GM11168 (cell line): ENCODE results near the gene ZMAT2.
"Not testable (repeated sequence)": the region's sequence is repeated elsewhere in the genome, so short reads cannot be mapped to it uniquely, and the experiment has no call there.

Source experiments
- in situ Hi-C: fragments of 300-500 bp; cut with MboI; formaldehyde crosslinking; loops from one replicate; pipeline ENCODE4 v1.12.0; 2022; ENCODE audit warnings: low sequenced_read_pairs; ENCODE audit not compliant: unreplicated experiment

Gene ZMAT2, protein sequence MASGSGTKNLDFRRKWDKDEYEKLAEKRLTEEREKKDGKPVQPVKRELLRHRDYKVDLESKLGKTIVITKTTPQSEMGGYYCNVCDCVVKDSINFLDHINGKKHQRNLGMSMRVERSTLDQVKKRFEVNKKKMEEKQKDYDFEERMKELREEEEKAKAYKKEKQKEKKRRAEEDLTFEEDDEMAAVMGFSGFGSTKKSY

DNA sequence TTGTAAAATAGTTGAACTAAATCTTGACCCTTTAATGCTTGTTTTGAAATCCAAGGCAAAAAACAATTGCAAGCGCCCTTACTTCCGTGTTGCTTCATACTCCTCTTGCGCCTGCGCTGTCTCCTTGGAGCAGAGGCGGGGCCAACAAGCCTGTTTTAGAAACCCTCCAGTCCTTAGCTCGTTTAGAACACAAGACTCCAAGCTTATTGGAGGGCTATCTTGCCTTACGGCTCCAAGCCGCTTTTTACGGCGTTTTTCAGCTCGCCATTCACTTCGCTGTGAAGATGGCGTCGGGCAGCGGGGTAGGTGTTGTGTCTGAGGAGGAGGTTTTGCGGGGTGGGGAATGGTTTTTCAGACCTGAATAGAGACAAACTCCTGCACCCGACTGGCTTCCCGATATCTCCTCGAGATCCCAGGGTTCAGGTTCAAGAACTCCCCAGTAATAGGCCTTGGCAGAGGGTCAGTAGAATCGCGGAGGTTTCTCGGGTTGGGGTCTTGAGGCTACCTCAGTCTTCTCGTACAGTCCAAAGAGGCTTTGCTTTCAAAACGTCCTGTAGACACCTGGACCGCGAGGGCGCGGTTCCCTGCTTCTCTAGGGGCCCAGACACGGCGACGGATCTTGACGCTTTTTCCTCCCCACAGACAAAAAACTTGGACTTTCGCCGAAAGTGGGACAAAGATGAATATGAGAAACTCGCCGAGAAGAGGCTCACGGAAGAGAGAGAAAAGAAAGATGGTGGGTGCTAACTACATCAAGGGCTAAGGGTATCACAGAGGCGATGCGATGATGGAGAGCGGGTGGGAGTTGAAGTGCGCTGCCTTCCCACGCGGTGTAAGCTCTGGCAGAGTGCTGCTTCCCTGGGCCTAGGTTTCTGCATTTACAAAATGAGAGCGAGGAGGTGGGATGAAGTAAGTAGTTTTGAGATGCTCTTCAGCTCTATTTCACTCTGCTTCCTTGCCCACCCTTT, at the start of gene ZMAT2:
TSS of gene ZMAT2 (plus strand) at position 271 of the 968 bp plus-strand sequence. CDS start at position 285, 14 bp downstream.
- in situ Hi-C loops, result no loop called here

DNA sequence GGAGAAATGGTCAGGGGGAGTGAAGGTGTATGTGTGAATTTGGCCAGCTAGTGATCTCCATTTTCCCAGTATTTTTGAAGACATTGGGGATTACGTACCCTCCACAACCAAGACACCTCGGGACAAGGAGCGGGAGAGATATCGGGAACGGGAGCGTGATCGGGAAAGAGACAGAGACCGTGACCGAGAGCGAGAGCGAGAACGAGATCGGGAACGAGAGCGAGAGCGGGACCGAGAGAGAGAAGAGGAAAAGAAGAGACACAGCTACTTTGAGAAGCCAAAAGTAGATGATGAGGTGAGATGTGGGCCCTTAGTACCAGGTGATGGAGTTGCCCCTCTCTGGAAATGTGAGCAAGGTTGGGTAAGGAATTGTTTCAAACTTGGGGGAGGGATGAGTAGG, 41.4 kb upstream of the ZMAT2 start:
- in situ Hi-C loops, result no loop called here

DNA sequence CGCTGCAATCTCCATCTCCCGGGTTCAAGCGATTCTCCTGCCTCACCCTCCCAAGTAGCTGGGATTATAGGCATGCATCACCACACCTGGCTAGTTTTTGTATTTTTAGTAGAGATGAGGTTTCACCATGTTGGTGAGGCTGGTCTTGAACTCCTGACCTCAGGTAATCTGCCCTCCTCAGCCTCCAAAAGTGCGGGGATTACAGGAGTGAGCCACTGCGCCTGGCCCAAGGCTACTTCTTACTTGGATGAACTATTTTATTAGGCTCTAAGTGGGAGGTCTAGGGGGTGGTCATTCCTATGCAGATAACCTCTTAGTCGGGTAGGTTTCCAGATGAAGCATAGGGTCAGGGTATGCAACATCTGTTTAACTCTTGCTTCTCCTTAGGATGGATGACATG, 39.9 kb upstream of the ZMAT2 start:
- in situ Hi-C loops, result not testable (repeated sequence)

DNA sequence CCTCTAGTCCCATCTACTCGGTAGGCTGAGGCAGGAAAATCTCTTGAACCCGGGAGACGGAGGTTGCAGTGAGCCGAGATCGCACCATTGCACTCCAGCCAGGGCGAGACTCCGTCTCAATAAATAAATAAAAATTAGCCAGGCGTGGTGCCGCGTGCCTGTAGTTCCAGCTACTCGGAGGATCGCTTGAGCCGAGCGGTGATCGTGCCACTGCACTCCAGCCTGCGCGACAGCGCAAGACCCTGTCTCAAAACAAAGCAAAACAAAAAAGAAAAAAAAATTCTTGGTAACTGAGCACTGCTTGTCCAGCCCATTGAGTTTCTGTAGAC, 36.3 kb upstream of the ZMAT2 start:
- in situ Hi-C loops, result no loop called here

DNA sequence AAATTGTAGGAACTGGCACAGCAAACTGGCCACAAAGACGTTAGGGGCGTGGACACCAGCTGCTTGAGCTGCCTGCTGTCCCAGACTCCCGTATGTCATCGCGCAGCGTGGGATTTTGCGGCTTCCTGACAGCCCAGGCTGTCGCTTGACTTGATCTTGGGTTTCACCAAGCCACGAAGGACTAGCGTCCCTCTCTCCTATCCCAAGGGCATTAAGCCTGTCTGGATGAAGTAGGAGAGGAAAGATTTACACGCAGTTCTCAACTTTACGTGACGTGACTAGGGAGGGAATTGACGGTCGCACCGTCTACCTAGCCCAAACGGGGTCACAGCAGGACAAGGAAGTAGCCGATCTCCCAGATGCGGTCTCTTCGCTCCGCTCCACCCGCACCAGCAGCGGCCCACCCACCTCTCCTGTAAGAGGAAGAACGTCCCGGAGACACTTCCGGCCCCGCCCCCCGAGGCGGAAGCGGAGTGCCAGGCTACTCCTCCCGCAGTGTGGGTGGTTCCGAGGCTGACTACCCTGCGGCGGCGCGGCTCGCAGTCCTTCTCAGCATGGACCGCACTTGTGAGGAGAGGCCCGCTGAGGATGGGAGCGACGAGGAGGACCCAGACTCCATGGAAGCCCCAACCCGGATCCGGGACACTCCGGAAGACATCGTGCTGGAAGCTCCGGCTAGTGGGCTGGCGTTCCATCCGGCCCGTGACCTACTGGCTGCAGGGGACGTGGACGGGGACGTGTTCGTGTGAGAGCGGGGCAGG, 35.7 kb upstream of the ZMAT2 start, which contains the start of gene WDR55:
TSS of gene WDR55 (plus strand) at position 546 of the 761 bp plus-strand sequence. CDS start at position 555, 9 bp downstream.
- in situ Hi-C loops, result no loop called here

GRCh38 chr5:140671035-140671434, 29.2 kb upstream of the ZMAT2 start:
- in situ Hi-C loops, result not testable (repeated sequence)

DNA sequence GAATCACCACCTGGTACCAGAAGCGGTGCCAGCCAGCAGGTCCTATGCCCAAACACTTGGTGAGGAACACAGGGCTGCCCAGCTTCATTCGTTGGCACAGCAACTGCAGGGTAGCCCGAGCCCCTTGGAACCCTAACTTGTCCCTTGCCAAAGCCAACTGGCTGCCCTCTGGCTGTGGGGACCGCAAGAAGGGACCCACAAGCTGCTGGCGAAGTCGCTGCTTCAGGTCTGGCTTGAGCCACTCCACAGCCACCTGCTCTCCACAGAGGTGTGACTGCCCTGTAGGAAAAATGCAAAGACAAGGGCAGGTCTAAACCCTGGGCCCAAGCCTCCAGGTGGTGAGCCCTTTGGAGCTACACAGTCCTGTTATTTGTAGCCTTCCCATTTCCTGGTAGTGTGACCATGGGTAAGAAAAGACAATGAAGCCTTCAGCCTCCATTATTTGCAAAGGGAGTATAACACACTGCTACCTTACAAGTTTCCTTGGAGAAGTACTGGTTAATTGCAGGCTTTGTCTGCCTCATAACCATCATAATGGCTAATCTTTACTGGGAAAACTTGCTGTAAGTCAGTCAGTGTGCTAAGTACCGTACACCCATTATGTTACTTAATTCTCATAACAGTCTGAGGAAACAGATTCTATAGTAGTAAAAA, 28.6 kb upstream of the ZMAT2 start:
- in situ Hi-C loops, result no loop called here

- in situ Hi-C loops, result no loop called here
Measured at GRCh38 chr5:140672455-140673186, 27.6 kb upstream of the ZMAT2 start.

- in situ Hi-C loops, result no loop called here
Measured at GRCh38 chr5:140673187-140673976, 26.9 kb upstream of the ZMAT2 start, which contains the start of gene DND1. TSS of gene DND1 (minus strand) at chr5:140673576. CDS start at chr5:140673542, 34 bp downstream.

GRCh38 chr5:140674211-140674610, 26.0 kb upstream of the ZMAT2 start:
- in situ Hi-C loops, result no loop called here

GRCh38 chr5:140674629-140675028, 25.6 kb upstream of the ZMAT2 start:
- in situ Hi-C loops, result no loop called here

DNA sequence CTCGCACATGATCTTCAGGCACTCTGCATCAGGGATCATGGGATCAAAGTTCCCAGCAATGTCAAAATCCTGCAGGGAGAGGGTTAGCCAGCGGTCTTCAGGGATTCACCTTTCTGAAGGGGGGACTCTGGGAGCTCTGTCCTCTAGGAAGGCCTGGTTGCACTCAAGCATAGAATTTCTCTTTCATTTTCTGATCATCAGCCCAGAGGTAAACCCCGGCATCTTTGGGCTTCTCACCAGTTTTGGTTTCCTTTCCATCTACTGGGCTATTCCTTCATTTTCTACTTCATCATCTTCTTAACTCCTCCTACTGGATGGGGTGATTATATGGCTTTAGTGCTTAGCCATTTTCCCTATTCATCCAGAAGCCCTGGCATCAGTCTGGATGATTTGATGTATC, 22.3 kb upstream of the ZMAT2 start:
- in situ Hi-C loops, result no loop called here

DNA sequence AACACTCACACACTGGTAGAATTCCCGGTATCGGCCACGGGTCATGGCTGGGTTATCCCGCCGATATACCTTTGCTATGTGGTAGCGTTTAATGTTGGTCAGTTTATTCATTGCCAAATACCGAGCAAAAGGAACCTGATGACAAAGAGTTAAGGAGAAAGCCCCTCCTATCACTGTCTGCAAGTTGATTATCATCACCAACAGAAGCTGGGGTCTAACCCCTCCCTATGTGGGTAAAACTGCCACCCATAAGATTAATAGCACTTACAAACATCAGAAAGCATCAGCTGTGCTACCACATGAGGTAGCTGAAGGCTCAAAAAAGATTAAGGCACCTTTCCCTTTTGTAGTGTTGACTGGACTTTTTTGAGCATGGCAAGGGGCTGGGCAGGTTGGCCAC, 21.3 kb upstream of the ZMAT2 start:
- in situ Hi-C loops, result no loop called here

- in situ Hi-C loops, result no loop called here
Measured at GRCh38 chr5:140690376-140690932, 9.8 kb upstream of the ZMAT2 start.

DNA sequence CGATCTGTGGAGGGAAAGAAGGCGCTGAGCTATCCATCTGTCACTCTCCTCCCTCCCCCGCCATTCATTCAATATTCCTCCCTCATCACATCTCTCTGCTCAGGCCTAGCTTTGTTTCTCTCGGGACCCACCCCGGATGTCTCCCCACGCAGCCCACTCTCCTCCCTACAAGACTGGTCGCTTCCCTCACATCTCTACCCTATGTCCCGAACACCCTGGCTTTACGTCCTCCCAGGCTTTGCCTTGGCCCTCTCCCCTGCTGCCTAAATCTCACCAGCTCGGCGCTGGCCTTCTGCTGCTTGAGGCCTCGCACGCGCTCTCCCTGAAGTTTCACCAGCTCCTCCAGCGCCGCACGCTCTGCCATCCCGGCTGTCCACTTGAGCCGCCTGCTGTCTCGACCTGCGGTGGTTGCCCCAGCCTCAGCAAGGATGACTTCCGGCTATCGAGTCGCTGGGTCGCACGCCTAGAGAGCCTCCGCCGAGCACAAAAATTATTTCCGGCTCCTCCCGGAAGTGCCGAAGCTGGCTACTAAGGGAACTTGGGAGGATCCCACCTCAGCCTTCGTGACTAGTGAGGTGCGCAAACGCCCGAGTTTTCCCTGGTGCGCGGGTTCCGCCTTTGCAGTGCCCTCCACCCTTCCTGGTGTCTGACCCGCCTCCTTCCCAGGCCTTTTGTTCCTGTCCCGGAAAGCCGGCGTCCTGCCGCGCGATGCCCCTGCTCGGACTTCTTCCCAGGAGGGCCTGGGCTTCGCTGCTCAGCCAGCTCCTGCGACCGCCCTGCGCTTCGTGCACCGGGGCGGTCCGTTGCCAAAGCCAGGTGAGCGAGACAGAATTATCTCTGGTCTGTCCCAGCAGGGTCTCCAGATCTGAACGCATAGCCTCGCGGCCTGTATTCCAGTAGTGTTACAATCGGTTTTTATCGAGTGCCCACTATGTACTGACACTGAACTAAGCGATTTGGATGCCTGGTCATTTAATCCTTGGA, 9.0 kb upstream of the ZMAT2 start, which contains the start of the genes HARS1 and HARS2:
TSS of gene HARS1 (minus strand) at position 430 of the 984 bp plus-strand sequence. CDS start at position 364, 66 bp downstream.
TSS of gene HARS2 (plus strand) at position 515 of the 984 bp plus-strand sequence. CDS start at position 709, 194 bp downstream.
- in situ Hi-C loops, result no loop called here

- in situ Hi-C loops, result no loop called here
Measured at GRCh38 chr5:140694276-140694675, 6.0 kb upstream of the ZMAT2 start.

- in situ Hi-C loops, result no loop called here
Measured at GRCh38 chr5:140696891-140697492, 3.3 kb upstream of the ZMAT2 start.
